C4-2B (cell line): ENCODE results near the gene ERICH6B.

Experiments used
- ZFX ChIP-seq: fragments of 450-650 bp; IDR thresholded peaks from 2 replicates; pipeline ENCODE4 v1.6.1; 2017
- TF ChIP-seq, protein P1 (sequence below): fragments of 450-650 bp; conservative IDR thresholded peaks from 2 replicates; pipeline ENCODE4 v1.5.1; 2017; ENCODE audit warnings: mild to moderate bottlenecking

DNA sequence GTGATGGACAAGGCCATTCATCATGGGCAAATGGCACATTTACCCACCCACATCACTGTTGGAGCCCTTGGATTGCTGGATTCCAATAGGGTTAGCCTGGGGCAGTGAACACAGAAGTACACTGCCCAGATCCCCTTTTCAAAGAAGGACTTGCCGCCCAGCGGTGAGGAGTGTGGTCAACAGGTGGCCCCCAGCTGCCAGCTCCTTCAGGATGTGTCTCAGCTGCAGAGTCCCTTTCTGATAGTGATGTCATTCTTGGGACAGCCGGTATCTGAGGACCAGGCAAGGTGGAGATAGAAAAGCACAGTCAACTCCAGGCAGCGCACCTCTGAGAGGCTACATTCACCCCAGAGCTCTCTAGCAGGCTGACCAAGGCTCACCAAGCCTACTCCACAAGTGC lies 16.9 kb downstream of the ERICH6B start:
- TF ChIP-seq, protein P1, sequence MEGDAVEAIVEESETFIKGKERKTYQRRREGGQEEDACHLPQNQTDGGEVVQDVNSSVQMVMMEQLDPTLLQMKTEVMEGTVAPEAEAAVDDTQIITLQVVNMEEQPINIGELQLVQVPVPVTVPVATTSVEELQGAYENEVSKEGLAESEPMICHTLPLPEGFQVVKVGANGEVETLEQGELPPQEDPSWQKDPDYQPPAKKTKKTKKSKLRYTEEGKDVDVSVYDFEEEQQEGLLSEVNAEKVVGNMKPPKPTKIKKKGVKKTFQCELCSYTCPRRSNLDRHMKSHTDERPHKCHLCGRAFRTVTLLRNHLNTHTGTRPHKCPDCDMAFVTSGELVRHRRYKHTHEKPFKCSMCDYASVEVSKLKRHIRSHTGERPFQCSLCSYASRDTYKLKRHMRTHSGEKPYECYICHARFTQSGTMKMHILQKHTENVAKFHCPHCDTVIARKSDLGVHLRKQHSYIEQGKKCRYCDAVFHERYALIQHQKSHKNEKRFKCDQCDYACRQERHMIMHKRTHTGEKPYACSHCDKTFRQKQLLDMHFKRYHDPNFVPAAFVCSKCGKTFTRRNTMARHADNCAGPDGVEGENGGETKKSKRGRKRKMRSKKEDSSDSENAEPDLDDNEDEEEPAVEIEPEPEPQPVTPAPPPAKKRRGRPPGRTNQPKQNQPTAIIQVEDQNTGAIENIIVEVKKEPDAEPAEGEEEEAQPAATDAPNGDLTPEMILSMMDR, result no peak
- no peak for TF ChIP-seq ZFX
